OCI-LY7 (cell line): ENCODE measurements around the gene STK11IP.

Source experiments
- EZH2phosphoT487 ChIP-seq: fragments of 200-600 bp; sonication (generic); IDR thresholded peaks from 2 replicates; pipeline ENCODE4 v1.6.1; 2018; ENCODE audit warnings: low read depth, borderline replicate concordance, mild to moderate bottlenecking, mixed run types, antibody characterized with exemption, low read length, moderate library complexity, mixed read lengths
- TF ChIP-seq, protein P1 (sequence below): fragments of 200-600 bp; sonication (generic); conservative IDR thresholded peaks from 2 replicates; pipeline ENCODE4 v1.5.1; 2014; ENCODE audit warnings: mild to moderate bottlenecking, antibody characterized with exemption, low read length, moderate library complexity, mixed read lengths

DNA sequence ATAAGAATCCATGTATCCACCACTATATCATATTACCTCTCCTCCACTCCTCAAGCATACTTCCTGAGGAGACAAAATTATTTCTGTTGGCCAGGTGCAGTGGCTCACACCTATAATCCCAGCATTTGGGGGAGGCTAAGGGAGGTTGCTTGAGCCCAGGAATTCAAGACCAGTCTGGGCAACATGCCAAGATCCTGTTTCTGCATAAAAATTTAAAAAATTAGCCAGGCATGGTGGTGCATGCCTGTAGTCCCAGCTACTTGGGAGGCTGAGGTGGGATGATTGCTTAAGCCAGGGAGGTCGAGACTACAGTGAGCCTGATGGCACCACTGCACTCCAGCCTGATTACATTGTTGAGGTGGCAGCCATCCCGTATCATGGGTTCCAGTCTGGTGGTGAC is 16.3 kb upstream of the STK11IP start:
- TF ChIP-seq, protein P1, sequence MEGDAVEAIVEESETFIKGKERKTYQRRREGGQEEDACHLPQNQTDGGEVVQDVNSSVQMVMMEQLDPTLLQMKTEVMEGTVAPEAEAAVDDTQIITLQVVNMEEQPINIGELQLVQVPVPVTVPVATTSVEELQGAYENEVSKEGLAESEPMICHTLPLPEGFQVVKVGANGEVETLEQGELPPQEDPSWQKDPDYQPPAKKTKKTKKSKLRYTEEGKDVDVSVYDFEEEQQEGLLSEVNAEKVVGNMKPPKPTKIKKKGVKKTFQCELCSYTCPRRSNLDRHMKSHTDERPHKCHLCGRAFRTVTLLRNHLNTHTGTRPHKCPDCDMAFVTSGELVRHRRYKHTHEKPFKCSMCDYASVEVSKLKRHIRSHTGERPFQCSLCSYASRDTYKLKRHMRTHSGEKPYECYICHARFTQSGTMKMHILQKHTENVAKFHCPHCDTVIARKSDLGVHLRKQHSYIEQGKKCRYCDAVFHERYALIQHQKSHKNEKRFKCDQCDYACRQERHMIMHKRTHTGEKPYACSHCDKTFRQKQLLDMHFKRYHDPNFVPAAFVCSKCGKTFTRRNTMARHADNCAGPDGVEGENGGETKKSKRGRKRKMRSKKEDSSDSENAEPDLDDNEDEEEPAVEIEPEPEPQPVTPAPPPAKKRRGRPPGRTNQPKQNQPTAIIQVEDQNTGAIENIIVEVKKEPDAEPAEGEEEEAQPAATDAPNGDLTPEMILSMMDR, result no peak
- TF ChIP-seq EZH2phosphoT487, result no peak
